ENCODE results near the gene IL22RA1.

- TF ChIP-seq, protein P1, sequence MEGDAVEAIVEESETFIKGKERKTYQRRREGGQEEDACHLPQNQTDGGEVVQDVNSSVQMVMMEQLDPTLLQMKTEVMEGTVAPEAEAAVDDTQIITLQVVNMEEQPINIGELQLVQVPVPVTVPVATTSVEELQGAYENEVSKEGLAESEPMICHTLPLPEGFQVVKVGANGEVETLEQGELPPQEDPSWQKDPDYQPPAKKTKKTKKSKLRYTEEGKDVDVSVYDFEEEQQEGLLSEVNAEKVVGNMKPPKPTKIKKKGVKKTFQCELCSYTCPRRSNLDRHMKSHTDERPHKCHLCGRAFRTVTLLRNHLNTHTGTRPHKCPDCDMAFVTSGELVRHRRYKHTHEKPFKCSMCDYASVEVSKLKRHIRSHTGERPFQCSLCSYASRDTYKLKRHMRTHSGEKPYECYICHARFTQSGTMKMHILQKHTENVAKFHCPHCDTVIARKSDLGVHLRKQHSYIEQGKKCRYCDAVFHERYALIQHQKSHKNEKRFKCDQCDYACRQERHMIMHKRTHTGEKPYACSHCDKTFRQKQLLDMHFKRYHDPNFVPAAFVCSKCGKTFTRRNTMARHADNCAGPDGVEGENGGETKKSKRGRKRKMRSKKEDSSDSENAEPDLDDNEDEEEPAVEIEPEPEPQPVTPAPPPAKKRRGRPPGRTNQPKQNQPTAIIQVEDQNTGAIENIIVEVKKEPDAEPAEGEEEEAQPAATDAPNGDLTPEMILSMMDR (conservative IDR thresholded peaks at IDR 0.05 in 1 of 2, IDR thresholded peaks at IDR 0.05 in 1 of 2; ENCODE audit: extremely low read depth in 1 of 2, insufficient read depth in 1 of 2, low read depth in 1 of 2, low read length in 2 of 2), result no peak
- TF ChIP-seq EZH2 (IDR thresholded peaks at IDR 0.05; ENCODE audit: borderline replicate concordance, low read length), result no peak
These were observed 60.6 kb downstream of the IL22RA1 start for GRCh38 chr1:24082372-24082771.

Measured in mammary epithelial cell (primary cell).